ENCODE measurements around the gene GSK3A. TPM values are rescaled to one million over a fixed set of nuclear protein-coding genes. Genes with fewer than 3 reads are reported as not detected.

Gene GSK3A
- total RNA-seq, 1 donor from 2014 or later: 50.3 TPM

DNA sequence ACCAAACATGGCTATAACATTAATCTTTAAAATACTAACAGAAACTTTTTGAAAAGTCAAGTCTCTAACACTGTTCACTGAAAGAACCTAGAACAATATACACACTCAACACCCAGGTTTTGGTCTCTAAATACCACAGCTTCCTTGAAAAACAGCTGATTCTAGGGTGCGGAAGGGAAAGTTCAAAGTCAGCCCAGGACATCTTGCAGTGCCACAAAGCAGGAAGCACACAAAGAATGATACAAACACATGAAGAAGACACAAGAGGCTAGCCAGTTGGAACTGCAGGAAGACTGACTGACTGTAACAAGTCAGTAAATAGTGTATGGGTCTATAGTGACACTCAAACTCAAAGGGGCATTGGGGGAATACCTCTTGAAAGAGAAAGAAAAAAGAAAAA lies 29.5 kb downstream of the GSK3A start:
- Histone ChIP-seq H3K27ac (ENCODE audit: low read depth, low read length) (no peak overlapping the region), H3K27me3 (ENCODE audit: insufficient read depth, low read length) (no peaks in the 10 kb centered on the region), H3K9ac (ENCODE audit: low read length) (no peak overlapping the region), H2AFZ (ENCODE audit: low read depth, low read length) (no peak overlapping the region), H3K9me3 (ENCODE audit: insufficient read depth, low read depth, low read length) (no peaks in the 10 kb centered on the region), H3K4me3 (ENCODE audit: insufficient read depth, low read depth, low read length) (no peak overlapping the region), H4K20me1 (ENCODE audit: insufficient read depth, low read length) (peaks cover 34% of the 10 kb centered on the region), H3K4me1 (ENCODE audit: insufficient read depth, low read length) (peaks cover 21% of the 10 kb centered on the region), H3K4me2 (ENCODE audit: low read length) (no peak overlapping the region), H3K79me2 (ENCODE audit: insufficient read depth, low read length) (peaks cover 51% of the 10 kb centered on the region), H3K36me3 (ENCODE audit: insufficient read depth, low read length) (peaks cover 16% of the 10 kb centered on the region)
- Mint-ChIP-seq H3K36me3 (ENCODE audit: low read depth, unreplicated experiment) (peaks cover 13% of the 10 kb centered on the region), H3K27me3 (ENCODE audit: low read depth, unreplicated experiment) (no peaks in the 10 kb centered on the region), H3K27ac (ENCODE audit: unreplicated experiment) (no peak overlapping the region), H3K4me3 (ENCODE audit: unreplicated experiment) (no peak overlapping the region), H3K4me1 (ENCODE audit: low read depth, unreplicated experiment) (peaks cover 11% of the 10 kb centered on the region), H3K9me3 (ENCODE audit: unreplicated experiment) (no peaks in the 10 kb centered on the region)
- TF ChIP-seq, protein P1, sequence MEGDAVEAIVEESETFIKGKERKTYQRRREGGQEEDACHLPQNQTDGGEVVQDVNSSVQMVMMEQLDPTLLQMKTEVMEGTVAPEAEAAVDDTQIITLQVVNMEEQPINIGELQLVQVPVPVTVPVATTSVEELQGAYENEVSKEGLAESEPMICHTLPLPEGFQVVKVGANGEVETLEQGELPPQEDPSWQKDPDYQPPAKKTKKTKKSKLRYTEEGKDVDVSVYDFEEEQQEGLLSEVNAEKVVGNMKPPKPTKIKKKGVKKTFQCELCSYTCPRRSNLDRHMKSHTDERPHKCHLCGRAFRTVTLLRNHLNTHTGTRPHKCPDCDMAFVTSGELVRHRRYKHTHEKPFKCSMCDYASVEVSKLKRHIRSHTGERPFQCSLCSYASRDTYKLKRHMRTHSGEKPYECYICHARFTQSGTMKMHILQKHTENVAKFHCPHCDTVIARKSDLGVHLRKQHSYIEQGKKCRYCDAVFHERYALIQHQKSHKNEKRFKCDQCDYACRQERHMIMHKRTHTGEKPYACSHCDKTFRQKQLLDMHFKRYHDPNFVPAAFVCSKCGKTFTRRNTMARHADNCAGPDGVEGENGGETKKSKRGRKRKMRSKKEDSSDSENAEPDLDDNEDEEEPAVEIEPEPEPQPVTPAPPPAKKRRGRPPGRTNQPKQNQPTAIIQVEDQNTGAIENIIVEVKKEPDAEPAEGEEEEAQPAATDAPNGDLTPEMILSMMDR (IDR thresholded peaks at IDR 0.05; ENCODE audit: insufficient read depth, low read depth, low read length): no peak
- no peak for TF ChIP-seq EZH2 (IDR thresholded peaks at IDR 0.05; ENCODE audit: insufficient read depth, low read length)
- no peak for DNase-seq (ENCODE audit: low read depth)
- FAIRE-seq: no peak

DNA sequence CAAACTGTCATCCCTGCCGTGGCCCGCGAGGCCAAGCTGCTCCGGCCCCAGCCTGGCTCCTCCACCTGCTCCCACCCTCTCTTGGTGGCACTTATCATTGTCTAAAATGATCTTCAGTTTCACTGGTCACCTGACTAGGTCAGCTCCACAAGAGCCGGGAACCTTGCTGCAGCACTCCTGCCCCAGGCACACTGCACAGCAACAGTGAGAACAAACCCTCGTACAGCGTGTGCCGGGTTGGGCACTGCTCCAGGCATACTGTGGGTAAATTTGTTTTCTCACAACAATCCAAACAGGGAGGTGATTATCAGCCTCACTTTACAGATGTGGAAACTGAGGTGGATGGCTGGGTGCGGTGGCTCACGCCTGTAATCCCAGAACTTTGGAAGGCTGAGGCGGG lies 33.8 kb downstream of the GSK3A start:
- no peak overlapping the region for H3K27ac Mint-ChIP-seq (ENCODE audit: unreplicated experiment)
- H3K4me2 ChIP-seq (ENCODE audit: low read length): no peak overlapping the region
- no peak overlapping the region for H3K27ac ChIP-seq (ENCODE audit: low read depth, low read length)

DNA sequence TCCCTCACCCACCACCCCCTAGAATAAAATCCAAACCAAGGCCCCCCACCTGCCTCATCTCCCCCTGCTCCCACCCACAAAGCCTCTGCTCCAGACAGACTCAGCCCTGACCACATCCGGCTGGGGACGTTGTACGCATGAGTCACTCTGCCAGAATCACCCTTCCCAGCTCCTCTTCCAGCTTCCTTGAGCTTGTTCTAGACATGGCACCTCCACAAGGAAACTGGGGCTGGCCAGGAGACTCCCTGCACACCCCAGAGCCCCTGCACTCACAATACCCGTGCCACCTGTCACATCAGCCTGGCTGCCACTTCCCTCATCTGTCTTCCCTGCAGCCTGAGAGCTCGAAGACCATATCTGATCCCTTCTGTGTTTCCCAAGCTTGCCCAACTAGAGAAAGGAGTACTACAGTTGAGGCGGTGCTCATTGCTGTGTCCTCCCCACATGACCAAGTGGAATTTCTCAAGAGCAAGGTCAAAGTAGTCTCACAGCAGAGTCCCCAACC lies 34.6 kb downstream of the GSK3A start:
- no peaks in the 10 kb centered on the region for H3K9me3 Mint-ChIP-seq (ENCODE audit: unreplicated experiment)
- Histone ChIP-seq H3K4me3 (ENCODE audit: insufficient read depth, low read depth, low read length) (no peak overlapping the region), H3K27me3 (ENCODE audit: insufficient read depth, low read length) (no peaks in the 10 kb centered on the region), H3K9me3 (ENCODE audit: insufficient read depth, low read depth, low read length) (no peaks in the 10 kb centered on the region), H3K79me2 (ENCODE audit: insufficient read depth, low read length) (peaks cover 20% of the 10 kb centered on the region), H3K36me3 (ENCODE audit: insufficient read depth, low read length) (peaks cover 8% of the 10 kb centered on the region), H3K4me2 (ENCODE audit: low read length) (peak overlapping the region; percentile 71), H3K9ac (ENCODE audit: low read length) (no peak overlapping the region), H4K20me1 (ENCODE audit: insufficient read depth, low read length) (peaks cover 9% of the 10 kb centered on the region), H3K27ac (ENCODE audit: low read depth, low read length) (peak overlapping the region; percentile 82), H3K4me1 (ENCODE audit: insufficient read depth, low read length) (peaks cover 36% of the 10 kb centered on the region), H2AFZ (ENCODE audit: low read depth, low read length) (no peak overlapping the region)
- peaks cover 25% of the 10 kb centered on the region for H3K4me1 Mint-ChIP-seq (ENCODE audit: low read depth, unreplicated experiment)
- H3K27me3 Mint-ChIP-seq (ENCODE audit: low read depth, unreplicated experiment): no peaks in the 10 kb centered on the region
- no peak for TF ChIP-seq EZH2 (IDR thresholded peaks at IDR 0.05; ENCODE audit: insufficient read depth, low read length)
- TF ChIP-seq, protein P1 (IDR thresholded peaks at IDR 0.05; ENCODE audit: insufficient read depth, low read depth, low read length): no peak
- FAIRE-seq: no peak
- peaks cover 38% of the 10 kb centered on the region for H3K36me3 Mint-ChIP-seq (ENCODE audit: low read depth, unreplicated experiment)
- peak; percentile 84 for DNase-seq (ENCODE audit: low read depth)
- H3K4me3 Mint-ChIP-seq (ENCODE audit: unreplicated experiment): peak overlapping the region; percentile 71
- H3K27ac Mint-ChIP-seq (ENCODE audit: unreplicated experiment): peak overlapping the region; percentile 87

More for the DNA sequence above, 33.8 kb downstream of the GSK3A start:
- H3K27me3 Mint-ChIP-seq (ENCODE audit: low read depth, unreplicated experiment): no peaks in the 10 kb centered on the region
- TF ChIP-seq, protein P1 (IDR thresholded peaks at IDR 0.05; ENCODE audit: insufficient read depth, low read depth, low read length): no peak
- no peak for TF ChIP-seq EZH2 (IDR thresholded peaks at IDR 0.05; ENCODE audit: insufficient read depth, low read length)
- peaks cover 11% of the 10 kb centered on the region for H3K36me3 ChIP-seq (ENCODE audit: insufficient read depth, low read length)
- DNase-seq (ENCODE audit: low read depth): no peak
- H3K4me1 Mint-ChIP-seq (ENCODE audit: low read depth, unreplicated experiment): peaks cover 25% of the 10 kb centered on the region
- H2AFZ ChIP-seq (ENCODE audit: low read depth, low read length): no peak overlapping the region
- no peaks in the 10 kb centered on the region for H3K9me3 ChIP-seq (ENCODE audit: insufficient read depth, low read depth, low read length)
- peaks cover 11% of the 10 kb centered on the region for H4K20me1 ChIP-seq (ENCODE audit: insufficient read depth, low read length)
- no peaks in the 10 kb centered on the region for H3K27me3 ChIP-seq (ENCODE audit: insufficient read depth, low read length)
- no peak overlapping the region for H3K4me3 ChIP-seq (ENCODE audit: insufficient read depth, low read depth, low read length)
- H3K79me2 ChIP-seq (ENCODE audit: insufficient read depth, low read length): peaks cover 24% of the 10 kb centered on the region
- H3K9me3 Mint-ChIP-seq (ENCODE audit: unreplicated experiment): no peaks in the 10 kb centered on the region
- FAIRE-seq: no peak
- H3K4me1 ChIP-seq (ENCODE audit: insufficient read depth, low read length): peaks cover 36% of the 10 kb centered on the region
- H3K9ac ChIP-seq (ENCODE audit: low read length): no peak overlapping the region
- H3K4me3 Mint-ChIP-seq (ENCODE audit: unreplicated experiment): no peak overlapping the region
- peaks cover 32% of the 10 kb centered on the region for H3K36me3 Mint-ChIP-seq (ENCODE audit: low read depth, unreplicated experiment)
